Inflammatory macrophage treated with lipopolysaccharide for 4 hours (primary cell): ENCODE data around the gene UTP20.

Source experiments
- DNase-seq: peaks from one replicate; pipeline ENCODE4 v3.0.0-alpha.2; 2020

UTP20 gene

DNA sequence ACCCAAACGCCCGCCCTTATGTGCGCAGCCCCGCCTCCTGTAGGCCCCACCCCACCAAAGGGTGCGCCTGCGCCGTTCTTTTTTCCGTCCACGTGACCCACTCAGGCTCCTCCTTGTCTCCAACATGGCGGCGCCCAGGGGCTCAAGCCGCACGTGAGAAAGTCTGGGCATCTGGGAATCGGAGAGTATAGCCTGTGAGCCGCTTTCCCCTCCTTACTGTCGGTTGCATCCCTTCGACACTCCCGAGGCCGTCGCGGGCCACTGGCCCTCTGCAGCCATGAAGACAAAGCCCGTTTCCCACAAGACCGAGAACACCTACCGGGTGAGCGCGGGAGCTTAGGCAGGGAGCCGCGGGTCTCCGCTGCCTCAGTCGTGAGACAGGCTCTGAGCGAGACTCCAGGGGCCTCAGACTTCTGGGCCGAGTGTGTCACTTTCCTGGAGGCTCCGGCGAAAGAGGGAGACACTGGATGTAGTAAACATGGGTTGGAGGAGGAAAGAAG lies at the start of gene UTP20:
Gene UTP20 (plus strand): TSS at position 100 of the 500 bp plus-strand sequence. CDS start 178 bp downstream, at position 278.
- peak; percentile 89 for DNase-seq

DNA sequence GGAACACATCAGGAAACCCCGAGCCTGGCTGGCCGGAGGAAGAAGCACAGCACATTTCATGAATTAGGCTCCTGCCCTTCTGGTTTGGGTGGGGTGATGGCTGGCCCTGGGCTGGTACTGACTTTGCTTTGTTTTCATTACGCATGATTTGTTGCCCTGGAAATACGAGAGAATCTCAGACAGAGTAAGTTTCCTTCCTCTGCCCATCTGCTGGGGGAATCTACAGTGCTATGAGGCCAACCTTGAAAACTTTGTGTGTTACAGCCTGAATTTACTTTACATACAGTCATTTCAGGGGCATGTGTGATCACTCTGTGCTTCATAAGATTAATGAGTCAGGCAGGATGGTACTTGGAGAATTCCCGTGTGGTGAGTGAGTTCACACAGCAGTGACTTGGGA lies 49.4 kb upstream of the UTP20 start:
- no peak for DNase-seq

DNA sequence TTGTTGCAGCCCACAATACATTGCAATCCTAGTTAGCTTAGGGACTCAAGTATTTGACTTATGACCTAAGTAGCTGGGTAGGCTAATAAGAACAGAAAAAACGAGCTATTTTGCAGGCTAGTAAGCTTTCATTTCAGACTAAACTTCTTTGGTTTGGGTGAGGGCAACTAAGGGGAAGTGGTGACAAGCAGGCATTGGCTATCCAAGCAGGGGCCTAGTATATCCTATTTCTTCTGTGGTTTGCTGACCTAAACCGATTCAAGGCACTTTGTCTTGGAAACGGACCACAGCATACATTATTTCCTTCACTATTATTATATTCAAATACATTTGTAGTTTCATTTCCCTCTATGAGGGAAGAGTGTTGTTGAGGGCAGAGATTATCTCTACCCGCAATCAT lies 48.3 kb upstream of the UTP20 start:
- no peak for DNase-seq

DNA sequence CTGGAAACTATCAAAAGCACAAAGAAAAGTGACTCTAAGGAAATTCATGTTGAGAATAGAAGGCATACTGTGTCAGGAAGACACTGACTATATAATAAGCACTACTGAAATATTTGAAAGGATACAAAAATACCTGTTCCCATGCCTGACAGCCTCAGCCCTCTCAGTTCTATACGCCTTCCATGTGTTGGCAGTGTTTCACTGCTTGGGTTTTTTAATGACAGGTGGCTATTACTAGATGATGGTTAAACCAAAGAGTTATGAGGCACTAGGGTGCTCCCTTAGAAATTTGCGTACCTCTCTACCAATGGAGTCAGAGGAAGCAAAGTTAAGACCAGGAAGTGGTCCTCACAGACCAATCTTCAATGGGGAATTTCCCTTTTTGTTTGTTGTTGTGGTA lies 44.2 kb upstream of the UTP20 start:
- no peak for DNase-seq

DNA sequence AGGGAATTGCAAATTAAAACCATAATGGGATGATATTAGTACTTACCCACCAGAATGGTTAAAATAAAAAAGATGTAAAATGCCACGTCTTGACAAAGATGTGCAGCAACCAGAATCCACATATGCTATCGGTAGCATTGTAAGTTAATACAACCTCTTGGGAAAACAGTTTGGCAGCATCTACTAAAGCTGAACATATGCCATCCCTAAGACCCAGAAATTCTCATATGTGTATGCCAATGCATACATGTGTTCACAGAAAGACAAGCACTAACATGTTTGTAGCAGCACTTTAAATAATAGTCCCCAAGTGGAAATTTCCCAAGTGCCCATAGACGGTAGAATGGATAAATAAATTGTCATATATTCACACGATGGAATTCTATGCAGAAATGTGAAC lies 41.6 kb upstream of the UTP20 start:
- no peak for DNase-seq

DNA sequence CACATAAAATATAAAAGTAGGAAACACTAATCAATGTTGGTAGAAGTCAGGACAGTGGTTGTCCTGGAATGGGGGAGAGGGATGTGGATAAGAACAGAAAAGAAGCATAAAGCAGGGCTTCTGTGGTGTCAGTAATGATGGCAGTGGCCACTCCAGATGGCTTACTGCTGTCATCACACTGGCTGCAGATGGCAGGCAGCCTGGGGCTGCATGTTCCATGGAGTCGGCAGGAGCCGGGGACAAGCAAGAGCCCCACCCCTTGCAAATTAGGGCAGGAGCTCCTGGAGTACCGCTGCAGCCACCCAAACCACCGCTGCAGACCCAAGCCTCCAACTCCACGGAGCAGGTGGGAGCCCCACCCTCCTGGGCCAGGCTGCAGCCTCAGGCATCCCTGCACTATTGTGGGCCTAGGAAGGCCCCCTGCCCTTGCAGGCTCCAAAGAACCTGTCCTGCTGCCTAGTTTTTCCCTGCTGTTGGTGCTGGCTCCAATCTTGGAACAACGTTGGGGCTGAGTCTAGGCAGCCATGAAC lies 41.0 kb upstream of the UTP20 start:
- no peak for DNase-seq

DNA sequence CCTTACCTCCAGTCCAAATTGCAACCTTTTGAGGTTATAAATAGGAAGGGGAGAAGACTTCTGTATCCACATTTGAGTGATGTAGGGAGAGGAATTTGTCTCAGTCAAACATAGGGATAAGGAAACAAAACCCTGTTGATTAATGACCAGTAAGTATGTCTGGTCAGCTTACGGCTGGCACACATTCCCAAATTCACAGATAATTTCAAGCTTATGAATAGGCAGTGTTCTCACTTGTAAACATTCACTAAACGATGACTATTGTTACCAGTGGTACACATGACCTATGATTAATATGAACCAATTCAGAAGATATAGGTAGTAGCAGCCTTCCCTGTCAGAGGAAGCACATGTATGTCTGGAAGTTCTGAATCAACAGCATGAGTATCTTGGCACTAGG lies 36.8 kb upstream of the UTP20 start:
- DNase-seq: no peak

DNA sequence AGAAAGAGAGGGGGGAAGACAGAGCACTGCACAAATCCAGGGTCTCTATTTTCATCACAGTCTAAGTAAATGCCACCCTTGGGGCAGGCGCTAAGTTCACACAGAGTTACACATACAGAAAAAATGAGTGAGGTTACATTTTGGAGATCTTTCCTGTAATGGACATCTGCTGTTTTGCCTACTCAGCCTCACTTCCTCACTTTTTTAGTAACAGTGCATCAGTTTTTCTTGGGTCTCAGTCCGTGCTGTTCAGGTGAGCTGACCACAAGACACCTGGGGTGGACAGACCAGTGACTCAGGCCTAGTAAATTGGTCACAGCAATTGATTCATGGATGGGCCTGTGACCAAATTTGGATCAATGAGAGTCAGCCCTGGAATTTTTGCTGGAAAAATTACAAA lies 36.3 kb upstream of the UTP20 start:
- DNase-seq: no peak

DNA sequence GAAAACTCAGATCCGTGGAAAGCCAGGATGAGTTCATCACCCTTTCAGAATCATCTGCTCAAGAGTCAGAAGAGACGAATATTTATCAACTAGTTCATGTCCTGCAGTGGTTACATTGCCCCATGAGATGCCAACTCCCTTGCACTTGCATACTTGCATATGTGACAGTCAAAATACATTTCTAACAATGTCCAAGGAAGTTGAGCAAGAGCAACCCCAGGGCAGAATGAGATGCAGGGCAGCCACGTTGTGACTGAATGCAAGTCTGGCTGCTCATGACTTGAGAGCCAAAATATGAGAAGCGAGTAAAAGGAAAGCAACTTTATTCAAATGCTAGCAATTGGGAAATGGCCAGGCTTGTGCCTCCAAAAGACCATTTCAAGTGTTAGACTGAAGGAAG lies 23.6 kb upstream of the UTP20 start:
- DNase-seq: no peak

DNA sequence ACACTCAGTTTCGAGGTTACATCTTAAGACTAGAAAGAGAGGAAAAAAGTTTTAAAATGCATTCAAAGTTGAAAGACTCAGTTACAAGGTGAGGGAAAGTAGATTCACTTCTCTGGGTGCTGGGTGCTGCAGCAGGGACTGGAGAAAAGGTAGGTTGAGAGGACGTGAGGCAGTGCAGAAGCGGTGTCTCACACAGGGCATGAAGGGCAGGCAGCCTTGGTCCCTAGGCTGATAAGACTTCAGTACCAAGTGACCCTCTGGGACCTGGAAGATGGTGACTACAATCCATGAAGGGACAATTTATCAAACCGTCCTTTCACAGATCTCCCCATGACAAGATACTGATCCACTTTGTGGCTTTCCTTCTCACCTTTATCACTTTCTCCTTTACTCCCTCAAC lies 22.5 kb upstream of the UTP20 start:
- no peak for DNase-seq

DNA sequence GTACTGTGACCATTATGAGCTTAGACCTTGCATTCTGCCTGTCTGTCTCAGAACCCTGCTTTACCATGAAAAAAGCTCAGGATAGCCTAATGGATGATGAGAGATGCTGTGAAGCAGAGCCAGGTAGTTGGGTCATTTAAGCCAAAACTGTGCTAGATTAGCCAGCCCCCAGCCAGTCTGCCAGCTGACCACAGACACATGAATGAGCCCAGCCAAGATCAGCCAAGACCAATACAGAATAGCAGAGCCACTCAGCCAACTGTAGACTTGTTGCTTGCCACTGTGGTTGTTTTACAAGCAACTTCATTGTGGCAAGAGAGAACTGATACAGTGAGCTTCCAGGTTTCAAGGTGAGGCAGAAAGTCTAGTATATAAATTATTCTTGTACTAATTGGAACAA lies 12.8 kb upstream of the UTP20 start:
- DNase-seq: no peak

DNA sequence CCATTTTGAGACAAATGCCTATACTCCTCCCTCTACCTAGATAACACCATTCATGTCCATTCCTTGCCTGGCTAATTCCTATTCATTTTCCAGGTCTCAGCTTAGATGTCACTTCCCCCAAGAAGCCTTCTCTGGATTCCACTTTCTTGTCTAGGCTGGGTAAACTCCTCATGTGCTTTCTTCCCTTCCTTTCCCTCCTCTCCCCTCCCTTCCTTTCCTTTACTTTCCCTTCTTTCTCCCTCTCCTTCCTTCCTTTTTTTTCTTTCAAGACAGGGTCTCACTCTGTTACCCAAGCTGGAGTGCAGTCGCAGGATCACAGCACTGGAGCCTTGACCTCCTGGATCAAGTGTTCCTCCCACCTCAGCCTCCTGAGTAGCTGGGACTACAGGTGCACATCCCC lies 3.5 kb upstream of the UTP20 start:
- no peak for DNase-seq

DNA sequence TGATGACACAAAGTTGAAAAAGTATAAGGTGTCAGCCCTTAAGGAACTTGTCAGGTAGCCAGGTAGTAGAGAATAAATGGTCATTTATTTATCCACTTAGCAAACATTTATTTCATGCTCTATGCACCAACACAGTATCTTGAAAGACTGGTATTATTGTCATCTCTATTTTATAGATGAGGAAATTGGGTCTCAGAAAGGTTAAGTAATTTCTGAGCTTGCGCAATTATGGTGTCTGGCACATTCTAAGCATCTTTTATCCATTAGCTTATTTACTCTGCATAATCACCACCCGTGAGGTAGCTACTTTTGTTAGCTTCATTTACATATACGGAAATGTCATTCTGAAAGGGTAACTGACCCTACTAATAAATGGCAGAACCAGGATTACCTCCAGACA lies 2.5 kb upstream of the UTP20 start:
- peak; percentile 4 for DNase-seq

DNA sequence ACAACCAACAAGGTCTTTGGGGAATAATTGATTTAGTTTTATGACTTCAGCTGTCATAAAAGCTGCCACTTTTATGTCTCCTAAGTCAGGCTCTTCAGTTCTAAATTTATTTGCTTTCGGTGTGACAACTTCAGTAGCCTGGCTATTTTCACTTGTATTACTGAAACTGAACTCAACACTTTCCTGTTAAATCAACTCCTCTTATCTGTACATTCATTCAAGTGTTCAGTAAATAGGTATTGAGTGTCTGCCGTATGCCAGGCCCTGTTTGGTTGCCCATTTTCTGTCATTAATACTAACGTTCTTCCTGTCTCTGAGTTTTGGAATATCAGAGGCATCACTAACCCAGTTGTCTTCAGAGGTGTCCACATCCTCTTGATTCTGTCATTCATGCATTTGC lies 7.5 kb downstream of the UTP20 start:
- DNase-seq: no peak

DNA sequence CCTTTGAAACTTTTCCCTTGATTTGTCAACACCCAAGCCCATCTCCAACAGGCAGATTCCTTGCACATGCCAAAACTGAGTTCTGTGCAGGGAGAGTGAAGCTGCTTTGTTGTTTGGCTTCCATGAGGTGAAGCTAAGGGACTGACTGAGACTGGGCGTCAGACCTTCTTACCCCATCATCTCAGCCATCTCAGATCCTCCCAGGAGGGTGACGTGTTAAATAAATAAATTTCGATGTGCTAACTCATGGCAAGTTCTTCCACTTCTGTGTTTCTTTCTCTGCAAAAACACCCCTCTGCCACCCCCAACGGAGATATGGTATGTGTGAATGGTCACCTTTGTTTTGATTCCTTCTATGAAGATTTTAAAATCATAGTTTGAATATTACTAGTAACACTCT lies 17.8 kb downstream of the UTP20 start:
- no peak for DNase-seq

DNA sequence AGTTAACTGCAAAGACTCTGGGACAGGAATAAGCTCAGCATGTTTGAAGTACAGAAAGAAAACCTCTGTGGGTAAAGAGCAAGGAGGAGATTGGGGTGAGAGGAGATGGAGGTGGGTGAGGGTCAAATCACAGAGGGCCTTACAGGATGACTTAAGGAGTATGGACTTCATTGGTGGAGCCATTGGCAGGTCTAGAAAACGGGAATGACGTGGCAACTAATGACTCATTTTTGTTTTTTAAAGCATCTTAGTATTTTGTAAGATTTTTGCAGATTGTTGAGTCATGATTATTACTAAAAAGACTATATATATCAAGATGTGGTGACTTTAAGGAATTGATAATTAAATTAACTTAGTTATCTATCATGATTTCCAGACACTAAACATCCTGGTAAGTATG lies 18.5 kb downstream of the UTP20 start:
- DNase-seq: peak; percentile 8

DNA sequence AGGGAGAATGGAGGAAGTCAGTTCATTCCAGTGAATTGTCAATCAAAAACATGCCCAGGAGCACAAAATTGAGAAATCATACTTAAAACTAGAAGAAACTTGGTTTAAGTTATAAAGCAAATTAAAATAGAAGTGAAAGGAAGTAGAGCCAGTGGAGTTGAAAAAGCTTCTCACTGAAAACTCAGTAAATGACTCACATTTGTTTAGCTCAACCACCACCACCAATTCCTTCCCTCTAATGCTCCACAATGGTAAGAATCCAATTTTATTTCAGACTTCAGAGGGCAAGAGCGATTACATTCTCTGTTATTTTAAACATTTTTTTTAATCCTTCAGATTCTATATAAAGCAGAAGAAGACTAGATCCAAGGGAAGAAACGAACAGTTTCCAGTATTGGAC lies 19.4 kb downstream of the UTP20 start:
- DNase-seq: no peak

DNA sequence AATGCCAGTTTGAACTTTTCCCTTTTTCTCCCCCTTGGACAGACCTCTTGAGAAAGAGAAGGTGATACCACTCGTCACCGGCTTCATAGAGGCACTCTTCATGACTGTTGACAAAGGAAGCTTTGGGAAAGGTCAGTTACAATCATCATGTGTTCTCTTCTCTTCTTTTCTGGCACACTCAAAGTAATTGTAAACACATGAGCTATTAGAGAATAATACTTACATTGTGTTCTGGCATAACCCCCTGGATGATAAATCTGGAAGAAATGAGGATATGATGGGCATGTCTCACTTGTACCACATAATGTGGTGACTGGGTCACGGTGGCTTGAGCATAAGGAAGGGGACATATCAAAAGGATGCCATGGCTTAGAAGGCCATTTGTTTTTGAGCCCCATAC lies 20.0 kb downstream of the UTP20 start:
- DNase-seq: no peak

DNA sequence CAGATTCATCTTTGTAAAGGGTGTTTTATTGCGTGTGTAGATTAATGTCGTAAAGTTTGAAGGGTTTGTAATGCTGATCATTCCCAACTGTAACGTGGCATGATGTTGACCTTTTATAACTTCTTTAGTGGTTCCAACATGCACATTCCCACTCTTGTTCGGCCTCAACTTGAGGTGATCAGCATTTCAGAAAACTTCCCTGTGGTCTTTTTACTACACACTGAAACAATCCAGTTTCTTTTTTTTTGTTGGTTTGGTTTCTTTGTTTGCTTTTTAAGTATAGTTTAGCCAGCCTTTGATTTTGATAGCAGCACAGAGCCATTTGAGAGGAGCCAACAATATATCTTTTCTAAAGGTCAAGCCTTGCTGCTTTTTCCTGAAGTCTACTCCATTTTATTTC lies 22.8 kb downstream of the UTP20 start:
- no peak for DNase-seq

DNA sequence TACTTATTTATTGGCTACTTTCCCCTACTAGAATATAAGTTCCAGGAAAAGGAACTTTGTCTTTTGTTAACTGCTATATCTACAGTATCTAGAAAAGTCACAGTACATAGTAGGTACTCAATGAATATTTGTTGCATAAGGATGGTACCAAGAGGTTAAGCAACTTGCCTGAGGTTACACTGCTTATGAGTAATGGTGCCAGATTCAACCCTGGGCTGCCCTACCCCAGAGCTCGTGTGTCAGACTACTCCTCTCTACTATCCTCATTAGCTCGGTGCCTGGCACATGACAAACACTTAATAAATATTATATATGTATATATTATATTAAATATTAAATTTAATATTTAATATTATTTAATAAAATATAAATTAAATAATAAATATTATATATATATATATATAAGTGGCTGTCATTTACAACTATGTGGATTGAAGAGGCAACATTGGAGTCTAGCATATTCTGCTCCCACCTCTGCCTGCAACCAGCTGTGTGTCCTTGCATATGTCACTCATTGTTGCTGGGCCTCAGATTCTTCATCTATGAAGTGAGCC lies 25.4 kb downstream of the UTP20 start:
- DNase-seq: no peak

DNA sequence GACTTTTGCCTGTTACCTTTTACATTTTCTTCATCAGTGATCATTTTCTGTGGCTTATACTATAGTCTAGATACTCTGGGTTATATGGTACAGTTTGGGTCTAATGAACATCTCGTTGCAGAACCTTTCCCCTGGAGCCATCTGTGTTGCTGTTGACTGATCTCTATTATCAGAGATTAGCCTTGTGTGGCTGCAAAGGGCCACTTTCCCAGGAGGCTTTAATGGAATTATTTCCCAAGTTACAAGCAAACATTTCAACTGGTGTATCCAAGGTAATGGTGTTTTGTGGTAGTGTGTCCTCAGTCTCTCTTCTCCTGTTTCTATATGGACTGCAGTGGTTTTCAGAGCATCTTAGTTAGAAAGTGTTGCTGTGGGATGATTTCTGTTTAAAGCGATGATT lies 25.9 kb downstream of the UTP20 start:
- no peak for DNase-seq

DNA sequence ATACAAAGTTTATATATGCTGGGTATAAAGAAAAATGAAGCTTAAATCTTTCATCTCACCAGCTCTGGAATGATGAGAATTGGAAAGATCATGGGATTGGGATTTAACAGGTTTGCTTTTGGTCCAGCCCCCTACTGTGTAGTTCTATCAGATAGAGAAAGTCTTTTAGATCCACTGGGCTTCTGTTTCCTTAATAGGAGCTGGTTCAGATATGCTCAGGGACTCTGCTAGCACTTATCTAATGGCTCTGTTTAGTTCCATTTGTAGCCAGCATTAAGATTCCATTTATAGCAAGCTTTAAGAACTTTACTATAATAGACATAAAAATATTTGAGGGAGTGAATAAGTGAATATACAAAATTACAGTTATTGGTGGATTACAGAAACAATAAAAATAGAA lies 42.6 kb downstream of the UTP20 start:
- DNase-seq: no peak

DNA sequence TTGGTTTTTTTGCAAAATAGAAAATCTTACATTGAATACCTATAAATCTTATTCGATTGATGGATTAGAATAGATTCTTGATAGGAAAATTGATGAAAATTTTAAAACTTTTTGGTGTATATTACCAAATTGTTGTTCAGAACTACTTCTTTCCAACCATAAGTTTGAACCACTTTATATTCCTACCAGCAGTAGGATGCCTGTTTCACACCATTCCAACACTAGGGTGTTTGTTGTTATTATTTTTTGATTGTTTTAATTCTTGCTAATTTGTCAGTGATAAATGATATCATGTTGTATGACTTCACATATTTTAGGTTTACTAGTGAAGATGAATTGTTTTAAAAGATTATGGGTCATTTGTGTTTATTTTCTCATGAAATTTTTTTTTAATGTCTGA lies 43.4 kb downstream of the UTP20 start:
- DNase-seq: no peak

DNA sequence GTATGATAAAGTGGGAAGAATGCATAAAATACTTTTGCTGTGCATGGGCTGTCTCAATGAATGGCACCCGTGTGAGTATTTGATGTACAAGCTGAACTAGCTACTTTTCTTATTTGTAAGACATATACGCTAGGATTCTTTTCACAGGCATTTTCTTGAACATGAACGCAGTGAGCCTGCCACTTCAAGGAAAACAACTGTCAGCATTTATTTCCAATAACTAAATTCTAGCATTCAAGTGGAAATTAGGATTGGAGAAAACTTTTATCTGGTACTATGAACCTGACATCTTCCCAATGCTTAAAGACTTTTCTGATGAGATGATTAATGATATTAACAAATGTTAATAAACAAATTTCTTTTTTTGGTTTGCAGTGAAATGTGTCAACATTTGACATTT lies 45.7 kb downstream of the UTP20 start:
- DNase-seq: no peak

DNA sequence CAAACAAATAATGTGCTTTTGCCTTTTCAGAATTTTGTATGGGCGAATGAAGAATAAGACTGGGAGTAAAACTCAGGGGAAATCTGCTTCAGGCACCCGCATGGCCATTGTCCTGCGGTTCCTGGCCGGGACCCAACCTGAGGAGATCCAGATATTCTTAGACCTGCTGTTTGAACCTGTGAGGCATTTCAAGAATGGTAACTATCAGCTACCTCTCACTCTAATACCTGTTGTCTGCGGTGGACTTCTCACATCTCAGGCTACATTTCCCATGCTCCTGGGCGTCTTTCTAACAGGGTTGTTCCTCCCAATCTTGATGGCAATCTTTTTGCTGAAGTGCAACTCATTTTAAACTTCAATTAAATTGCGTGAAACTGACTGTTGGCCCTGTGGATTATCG lies 47.1 kb downstream of the UTP20 start:
- no peak for DNase-seq

DNA sequence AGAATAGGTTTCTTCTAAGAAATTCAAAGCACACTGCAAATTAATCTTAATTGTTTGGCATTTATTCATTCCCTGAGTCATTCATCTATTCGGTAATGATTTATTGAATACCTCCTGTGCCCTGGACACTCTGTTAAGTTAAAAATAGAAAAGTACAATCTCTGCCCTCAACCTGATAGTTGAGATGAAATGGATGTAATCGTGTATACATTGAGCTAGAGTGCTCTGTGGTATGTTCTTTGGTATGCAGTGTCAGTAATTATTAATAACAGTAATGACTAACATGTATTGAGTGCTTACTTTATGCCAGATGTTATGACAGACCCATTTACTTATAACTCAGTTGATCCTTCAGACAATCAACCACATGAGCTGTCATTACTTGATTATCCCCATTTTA lies 47.6 kb downstream of the UTP20 start:
- no peak for DNase-seq
